ENCODE data around the gene GDPD4.

GRCh38 chr11:77269484-77270123 is 31.9 kb downstream of the GDPD4 start:
- TF ChIP-seq EP300 (IDR thresholded peaks at IDR 0.05; ENCODE audit: low read depth) = no peak
- TF ChIP-seq, protein P1, sequence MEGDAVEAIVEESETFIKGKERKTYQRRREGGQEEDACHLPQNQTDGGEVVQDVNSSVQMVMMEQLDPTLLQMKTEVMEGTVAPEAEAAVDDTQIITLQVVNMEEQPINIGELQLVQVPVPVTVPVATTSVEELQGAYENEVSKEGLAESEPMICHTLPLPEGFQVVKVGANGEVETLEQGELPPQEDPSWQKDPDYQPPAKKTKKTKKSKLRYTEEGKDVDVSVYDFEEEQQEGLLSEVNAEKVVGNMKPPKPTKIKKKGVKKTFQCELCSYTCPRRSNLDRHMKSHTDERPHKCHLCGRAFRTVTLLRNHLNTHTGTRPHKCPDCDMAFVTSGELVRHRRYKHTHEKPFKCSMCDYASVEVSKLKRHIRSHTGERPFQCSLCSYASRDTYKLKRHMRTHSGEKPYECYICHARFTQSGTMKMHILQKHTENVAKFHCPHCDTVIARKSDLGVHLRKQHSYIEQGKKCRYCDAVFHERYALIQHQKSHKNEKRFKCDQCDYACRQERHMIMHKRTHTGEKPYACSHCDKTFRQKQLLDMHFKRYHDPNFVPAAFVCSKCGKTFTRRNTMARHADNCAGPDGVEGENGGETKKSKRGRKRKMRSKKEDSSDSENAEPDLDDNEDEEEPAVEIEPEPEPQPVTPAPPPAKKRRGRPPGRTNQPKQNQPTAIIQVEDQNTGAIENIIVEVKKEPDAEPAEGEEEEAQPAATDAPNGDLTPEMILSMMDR (IDR thresholded peaks at IDR 0.05) = no peak

Measured in transverse colon (tissue), 3 donors.